ENCODE measurements around the gene SPOCK2.
A peak's percentile ranks its signal among the peaks of the same experiment; 100 is the strongest.
"Not testable (repeated sequence)": the region's sequence is repeated elsewhere in the genome, so short reads cannot be mapped to it uniquely, and the experiment has no call there.

Gene SPOCK2

DNA sequence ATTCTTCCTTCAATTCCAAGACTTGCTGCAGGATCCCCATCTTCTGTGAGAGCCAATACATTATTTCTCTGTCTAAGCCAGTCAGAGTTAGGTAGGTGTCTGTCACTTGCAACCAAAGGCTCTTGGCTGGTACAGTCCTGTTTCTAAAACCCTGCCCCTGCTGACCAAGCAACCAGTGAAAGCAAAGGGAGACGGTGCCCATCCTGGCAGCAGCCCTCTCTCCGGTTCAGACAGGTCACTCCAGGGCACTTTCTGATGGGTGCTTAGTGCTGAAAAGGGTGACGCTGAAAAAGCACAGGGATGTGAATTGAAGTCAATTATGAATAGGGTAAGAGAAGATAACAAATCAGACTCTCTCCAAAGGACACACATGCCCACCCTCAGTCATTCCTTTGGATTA, 37.5 kb downstream of the SPOCK2 start:
- no peak for DNase-seq

DNA sequence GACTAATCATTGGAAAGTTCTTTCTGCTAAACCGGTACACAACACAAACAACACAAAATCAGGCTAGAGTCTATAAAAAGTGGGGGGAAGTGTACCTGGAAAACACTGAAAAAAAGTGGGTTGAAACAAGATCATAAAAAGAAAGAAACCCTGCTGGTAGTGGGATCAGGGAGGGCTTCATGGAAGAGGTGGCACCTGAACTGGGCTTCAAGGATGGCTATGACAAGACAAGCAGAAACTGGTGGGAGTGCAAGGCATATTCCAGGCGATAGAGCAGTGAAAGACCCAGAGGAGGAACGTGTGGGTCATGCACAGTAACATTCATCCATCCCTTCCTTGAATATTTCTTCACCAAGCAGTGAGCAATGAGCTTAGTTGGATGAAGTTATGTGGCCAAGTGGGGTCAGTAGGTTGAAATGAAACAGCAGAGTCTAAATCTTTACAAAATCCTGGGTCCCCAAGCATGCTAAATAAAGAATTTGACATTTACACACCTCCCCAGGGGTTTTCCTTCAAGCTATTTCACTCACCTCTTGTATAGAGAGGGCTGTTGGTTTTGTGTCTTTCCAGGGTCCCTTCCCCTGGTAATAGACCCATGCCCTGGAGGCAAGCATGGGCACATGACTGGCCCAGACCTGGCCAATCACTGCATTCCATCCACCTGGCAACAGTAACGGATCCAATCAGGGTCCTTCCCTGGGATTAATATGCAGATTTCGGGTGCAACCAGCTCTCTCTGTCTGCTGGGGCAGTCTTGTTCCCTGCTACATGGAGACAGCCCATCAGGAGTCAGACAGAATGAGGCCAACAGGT, 38.2 kb downstream of the SPOCK2 start:
- DNase-seq: no peak

DNA sequence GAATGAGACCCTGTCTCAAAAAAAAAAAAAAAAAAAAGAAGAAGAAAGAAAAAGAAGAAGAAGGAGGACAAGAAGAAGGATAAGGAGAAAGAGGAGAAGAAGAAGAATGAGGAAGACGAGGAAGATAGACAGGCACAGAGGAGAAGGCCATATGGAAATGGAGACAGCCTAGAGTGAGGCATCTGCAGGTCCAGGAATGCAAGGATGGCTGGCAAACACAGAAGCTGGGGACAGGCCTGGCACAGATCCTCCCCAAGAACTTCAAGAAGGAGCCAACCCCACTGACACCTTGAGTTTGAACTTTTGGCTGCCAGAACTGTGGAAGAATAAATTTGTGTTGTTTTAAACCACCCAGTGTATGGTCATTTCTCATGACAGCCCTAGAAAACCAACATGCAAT, 38.9 kb downstream of the SPOCK2 start:
- no peak for DNase-seq

DNA sequence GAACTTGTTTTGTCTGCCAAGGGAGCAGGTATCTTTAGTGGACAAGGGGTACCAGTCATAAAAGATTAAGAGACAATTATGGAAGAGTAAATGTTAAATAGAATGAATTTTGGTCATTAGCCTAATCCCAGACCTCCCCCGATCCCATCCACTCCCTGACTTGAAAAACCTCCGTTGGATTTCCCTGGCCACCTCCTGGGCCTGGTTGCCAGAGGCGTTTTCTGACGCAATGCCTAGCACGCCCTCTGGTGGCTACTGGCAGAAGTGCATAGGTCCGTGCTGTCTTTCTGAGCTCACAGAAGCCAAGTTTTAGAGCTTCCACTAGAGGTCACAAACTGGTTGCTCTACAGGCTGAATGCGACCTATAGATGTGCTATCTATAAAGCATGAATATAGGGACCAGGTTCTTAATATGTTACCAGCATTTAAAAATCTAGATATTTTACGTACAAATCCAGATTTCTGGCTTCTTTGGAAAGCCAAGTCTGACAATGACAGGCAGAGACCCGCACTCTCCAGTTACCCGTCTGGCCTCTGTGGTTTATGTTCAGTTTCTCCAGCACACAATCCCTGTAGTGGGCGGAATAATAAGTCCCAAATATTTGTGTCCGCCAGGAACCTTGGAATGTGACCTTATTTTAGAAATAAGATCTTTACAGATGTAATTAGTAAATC, 39.8 kb downstream of the SPOCK2 start:
- DNase-seq: peak; percentile 82

DNA sequence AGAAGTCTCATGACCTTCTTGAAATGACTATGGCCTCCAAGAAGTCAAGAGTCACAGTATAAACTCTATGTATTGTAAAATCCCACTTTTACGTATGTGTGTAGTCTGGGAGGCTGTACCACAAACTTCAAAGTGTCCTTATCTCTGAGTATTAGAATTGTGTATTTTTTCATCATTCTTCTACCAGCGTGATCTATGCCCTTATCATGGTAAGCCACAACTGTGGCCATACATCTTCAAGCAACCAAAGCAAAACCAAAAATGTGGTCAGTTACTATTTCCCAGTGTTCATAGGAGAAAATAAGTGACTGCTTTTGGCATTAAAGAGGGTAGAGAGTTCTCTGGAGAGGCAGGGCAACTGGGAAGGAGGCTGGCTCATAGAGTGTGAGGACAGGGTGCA, 42.8 kb downstream of the SPOCK2 start:
- no peak for DNase-seq

DNA sequence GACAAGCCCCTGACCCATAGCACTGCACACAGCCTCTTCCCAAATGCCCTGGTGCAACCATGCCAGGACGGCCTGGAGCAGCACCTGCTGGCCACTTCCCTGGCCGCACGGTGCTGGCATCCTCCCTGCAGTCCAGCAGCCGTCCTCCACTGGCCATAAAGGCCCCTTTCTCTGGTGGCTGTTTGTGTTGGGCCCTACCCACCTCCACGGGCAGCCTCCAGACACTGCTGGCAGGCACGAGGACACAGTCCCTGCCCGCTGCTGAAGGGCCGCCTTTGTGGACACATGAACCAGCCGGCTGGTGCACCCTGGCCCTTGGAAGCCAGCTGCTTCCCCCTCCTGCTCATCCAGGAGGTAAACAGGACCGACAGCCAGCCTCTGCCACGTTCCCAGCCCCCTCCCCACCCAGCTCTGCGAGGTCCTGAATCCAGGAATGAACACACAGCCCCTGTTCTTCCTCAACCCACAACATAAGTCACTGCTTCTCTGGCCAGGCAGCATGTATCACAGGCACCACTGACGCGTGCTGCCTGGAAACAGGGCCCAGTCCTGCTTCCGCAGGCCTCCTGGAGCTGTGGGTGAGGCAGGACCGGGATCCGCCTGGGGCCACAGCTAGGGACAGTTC, 43.8 kb downstream of the SPOCK2 start:
- no peak for DNase-seq

DNA sequence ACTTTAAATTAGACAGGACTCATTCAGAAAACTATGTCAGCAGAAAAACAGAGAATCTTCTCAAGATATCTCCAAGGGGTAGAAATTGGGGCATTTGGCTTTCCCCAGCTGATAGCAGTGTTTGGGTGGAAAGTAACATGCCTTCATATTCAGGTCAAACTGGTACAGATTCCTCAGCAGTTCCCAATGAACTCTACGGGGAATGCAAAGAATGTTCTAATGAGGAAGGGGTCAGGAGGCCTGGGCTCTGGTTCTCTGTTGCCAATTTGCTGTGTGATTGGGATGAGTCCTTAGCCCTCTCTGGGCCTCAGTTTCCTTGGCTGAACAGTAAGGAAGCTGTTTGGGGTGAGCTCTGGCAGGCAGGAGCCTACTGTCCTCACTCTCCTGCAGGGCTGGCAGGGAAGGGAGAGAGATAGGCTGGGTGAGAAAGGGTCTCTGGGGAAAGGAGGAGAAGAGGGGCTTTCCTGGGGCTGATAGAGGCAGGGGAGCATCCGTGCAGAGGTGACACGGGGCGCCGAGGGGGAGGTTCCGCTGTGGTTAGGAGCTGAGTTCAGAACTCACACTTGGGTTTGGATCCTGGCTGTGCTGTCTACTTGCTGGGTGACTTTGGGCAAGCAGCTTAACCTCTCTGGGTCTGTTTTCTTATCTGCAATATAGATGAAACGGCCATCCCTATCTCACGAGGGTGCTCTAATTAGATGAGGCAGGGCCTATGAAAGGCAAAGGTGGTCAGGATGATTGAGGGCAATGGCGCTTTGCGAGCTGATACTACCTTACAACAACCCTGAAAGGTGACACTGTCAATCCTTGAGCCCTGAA, 45.1 kb downstream of the SPOCK2 start:
- no peak for DNase-seq

DNA sequence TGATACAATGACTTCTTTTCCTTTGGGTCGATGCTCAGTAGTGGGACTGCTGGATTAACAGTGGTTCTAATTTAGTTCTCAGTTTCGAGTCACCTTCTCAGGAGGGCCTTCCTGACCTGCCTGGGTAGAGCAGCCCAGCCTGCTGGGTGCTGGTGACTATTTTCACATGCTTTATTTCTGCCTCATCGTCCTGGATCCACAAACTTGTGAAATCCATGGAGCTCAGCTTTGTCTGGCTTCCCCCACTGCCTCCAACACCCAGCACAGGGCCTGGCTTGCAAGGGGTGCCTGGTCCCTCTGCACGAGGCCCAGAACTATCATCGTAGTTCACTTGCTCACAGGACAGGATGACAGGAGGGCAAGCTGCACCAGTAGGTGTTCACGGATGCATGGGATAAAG, 46.9 kb downstream of the SPOCK2 start:
- no peak for DNase-seq

DNA sequence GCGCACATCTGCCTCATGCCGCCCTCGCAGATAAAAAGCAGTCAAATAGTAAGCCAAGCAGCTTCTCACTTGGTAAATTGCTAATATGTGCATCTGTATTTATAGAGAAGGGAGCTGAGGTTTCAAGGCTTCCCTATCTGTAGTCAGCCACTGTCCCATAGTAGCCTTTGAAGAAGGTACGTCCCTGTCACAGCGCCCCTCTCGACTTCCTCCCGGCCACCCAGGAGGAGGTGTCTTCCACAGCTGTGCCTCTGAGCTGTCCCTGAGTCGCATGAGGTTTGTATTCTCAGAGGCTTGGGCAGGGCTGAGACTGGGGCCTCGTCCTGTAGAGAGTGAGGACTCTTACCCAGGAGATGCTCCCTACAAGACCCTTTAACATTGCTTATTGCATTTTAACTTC, 49.0 kb downstream of the SPOCK2 start:
- DNase-seq: no peak

DNA sequence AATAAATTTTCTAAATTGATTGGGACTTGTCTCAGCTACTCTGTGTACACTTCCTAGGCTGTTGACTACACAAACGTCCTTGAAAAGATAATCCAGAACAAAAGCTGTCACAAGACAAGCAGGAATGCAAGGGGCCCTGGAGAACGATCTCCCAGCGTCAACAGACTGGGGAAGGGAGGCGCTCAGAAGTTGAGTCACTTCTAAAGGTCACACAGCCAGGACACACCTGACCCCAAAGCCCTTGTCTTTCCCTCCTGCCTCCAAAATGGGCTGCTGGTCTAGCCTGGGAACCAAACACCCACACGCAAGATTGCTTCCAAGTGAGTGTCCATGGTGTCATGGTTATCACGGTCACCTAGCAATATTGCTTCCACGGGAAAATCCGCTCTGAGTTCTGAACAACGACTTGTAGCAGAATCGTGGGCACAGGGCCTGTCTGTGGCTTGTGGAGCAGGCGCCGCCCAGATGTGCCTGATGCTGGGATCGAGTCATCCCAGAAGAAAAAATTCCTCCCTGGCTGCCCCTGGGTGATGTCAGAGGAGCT, 49.8 kb downstream of the SPOCK2 start:
- no peak for DNase-seq

DNA sequence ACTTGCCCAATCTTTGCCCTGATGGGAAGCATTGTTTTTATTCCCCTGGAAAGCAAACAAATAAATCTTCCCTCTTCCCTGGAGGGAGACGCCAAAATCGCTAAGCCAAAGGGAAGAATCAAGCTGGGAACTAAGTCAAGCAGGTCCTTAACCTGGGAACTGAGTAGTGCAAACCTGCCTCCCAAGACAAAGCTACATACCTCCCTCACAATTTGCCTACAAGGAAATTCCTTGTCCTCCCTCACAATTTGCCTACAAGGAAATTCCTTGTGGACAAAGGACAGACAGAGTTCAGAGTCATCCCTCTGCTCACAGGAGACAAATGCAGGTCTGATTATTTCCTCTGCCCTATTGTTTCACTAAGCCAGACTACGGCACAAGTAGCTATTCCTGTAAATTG, 50.5 kb downstream of the SPOCK2 start:
- DNase-seq: no peak

DNA sequence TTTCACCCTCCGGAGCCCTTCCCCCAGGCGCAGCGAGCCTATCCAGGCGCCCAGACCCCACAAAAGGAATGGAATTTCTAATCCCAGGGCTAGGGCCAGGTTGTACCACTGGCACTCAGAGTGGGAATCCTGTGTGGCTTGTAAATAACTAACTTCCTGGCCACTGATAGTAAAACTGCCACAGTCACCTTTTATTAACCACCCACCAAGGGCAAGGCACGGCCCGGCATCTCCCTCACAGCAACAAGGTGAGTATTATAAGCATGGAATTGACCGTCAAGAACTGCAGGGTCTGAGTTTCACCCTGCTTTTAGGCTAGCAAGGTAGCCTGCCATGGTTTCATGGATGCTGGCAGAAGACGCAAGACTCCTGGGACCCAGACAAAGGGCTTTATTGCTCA, 51.1 kb downstream of the SPOCK2 start:
- no peak for DNase-seq

DNA sequence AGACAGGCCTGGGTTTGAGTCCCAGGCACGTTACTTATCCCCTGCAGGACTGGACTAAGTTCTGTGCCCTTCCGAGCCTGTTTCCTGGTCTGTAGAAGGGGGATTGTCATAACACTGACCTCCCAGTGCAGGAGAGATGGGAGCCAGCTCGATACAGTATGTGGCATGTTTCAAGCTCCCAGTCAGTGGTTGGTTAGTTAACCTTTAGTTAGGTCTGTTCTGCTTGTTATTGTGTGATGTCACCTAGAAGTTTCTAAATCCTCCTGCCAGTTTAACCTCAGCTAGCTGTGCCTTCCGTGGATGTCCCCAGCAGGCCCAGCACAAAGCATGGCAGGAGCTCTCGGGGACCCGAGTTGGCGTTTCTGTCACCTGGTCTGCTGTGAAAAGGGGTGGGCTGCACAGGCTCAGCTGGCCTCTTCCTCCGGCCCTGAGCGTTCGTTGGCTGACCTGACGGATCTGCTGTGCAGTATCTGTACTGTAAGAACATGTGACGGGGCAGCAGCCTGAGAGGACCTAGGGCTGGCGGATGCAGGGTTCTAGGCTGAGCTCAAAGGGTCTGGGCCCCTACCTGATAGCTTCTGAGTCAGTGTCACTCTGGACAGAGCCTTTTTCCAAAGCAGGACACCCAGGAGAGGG, 53.0 kb downstream of the SPOCK2 start:
- DNase-seq: no peak

DNA sequence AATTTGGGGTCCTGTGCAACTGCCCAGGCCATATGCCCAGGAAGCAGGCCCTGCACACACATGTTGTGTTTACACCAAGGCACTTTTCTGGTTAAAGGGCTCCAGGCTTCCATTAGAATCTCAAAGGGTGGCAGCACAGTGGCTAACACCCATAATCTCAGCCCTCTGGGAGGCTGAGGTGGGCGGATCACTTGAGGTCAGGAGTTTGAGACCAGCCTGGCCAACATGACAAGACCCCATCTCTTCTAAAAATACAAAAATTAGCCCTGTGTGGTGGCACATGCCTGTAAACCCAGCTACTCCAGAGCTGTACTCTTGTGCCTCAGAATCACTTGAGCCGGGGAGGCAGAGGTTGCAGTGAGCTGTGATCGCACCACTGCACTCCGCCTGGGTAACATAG, 53.6 kb downstream of the SPOCK2 start:
- DNase-seq: no peak

DNA sequence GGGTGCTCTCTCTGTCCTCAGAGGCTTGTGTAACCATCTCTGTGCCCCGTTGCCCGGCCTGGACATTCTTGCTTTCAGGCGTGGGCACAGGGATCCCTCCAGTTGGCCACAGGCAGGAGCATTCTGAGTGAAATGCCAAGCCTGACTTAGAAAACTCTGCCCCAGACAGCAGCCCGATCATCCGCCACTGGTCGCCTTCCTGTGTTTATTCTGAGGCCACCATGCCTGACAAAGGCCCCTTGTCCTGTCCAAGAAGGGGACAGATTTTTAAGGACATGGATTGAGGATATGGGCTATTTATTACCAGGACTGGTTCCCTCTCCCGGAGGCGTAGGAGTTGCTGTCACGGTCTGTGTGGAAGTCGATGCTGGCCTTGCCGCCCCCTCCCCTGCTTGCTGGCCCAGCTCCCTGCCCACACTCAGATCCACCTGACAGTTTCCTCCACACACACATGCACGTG, 54.3 kb downstream of the SPOCK2 start:
- no peak for DNase-seq

DNA sequence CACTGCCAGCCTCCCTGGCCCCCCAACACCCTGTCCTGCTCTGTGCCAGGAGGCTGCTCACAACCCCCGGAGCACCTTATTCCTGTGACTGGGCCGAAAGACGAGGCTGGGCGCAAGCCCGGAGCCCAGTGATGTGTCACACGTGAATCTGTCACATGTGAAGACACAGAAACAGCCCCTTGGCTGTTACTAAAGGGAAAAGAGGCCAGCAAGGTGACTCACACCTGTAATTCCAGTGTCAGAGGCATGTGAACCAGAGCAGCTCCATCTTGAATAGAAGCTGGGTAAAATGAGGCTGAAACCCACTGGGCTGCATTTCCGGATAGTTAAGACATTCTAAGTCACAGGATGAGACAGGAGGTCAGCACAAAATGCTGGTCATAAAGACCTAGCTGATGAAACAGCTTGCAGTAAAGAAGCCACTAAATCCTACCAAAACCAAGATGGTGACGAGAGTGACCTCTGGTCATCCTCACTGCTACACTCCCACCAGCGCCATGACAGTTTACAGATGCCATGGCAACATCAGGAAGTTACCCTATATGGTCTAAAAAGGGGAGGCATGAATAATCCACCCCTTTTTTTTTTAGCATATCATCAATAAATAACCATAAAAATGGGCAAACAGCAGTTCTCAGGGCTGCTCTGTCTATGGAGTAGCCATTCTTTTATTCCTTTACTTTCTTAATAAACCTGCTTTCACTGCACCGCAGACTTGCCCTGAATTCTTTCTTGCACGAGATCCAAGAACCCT, 55.8 kb downstream of the SPOCK2 start:
- not testable (repeated sequence) for DNase-seq

DNA sequence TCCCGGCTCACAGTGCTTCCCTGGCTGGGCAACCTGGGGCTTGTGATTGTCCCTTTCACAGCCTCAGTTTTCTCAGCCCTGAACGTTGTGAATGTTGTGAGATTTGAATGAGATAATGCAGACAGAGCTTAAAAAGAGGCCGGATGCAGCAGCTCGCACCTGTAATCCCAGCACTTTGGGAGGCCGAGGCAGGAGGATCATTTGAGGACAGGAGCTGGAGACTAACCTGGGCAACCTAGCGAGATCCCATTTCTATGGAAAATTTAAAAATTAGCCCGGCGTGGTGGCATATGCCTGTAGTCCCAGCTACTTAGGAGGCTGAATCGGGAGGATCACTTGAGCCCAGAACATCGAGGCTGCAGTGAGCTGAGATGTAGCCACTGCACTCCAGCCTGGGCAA, 56.6 kb downstream of the SPOCK2 start:
- DNase-seq: no peak

DNA sequence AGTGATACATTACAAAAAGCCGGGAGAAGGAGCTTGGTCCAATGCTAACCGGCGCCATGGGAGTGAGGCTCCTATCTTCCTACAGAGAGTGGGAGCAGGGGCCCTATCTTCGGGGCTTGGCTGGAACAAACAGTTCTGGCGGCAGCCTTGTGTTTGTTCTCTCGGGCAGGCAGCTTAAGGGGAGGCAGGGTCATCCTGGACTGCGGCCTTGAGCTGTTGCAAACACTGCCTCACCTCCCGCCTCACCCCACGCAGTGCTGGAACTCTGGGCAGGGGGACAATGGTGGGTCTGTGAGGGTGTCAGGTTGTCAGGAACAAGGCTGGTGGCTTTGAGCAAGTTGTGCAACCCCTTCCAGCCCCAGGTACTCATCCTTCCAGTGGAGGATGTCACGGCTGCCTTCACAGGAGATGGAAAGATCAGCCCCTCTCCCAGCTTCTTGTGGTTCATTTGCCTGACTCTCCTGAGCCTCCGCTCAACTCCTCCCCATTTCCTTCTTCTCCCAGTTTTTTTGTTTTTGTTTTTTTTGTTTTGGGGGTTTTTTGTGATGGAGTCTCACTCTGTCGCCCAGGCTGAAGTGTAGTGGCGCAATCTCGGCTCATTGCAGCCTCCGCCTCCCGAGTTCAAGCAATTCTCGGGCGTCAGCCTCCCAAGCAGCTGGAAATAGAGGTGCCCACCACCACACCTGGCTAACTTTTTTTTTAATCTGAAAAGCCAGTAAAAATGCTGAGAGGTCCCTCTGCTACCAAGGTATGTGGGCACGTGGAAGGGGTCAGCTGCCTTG, 57.4 kb downstream of the SPOCK2 start:
- no peak for DNase-seq

DNA sequence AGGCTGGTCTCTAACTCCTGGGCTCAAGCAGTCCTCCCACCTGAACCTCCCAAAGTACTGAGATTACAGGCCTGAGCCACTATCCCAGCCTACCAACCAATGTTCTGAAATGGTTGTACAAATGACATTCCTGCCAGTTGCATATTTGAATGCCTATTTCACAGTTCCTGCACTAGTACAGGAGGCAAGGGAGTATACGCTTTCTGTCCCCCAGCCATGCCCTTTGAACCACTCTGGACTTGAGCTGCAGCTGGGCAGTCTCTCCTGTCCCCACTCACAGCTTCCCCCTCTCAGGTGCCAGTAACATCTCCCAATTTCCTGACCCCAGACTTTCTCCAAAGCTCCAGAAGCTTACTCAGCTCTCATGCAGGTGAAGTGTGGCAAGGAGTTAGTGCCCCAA, 58.9 kb downstream of the SPOCK2 start:
- DNase-seq: no peak

DNA sequence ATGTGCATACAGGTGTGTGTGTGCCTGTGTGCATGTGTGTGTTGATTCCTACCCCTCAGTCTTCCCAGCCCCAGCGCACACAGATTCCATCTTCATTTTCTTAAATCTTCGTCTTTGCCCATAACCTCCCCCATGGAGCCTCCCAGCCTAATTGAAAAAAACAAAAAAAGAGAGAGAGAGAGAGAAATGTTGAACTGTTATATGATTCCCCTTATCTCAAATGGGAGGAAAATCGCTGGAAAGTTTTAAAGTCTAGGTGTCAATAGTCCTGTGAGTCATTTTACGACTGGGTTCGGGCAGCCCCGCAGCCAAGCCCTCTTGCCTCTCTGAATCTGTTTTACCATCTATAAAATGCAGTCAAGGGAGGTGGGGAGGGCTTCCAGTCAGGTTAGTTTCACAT, 60.9 kb downstream of the SPOCK2 start:
- no peak for DNase-seq

All from GDM1 (cell line).